ENCODE results near the gene NES.

- TF ChIP-seq EZH2 (optimal IDR thresholded peaks at IDR 0.05; ENCODE audit: low read depth, low read length) (no peak), CTCF (IDR thresholded peaks at IDR 0.05; ENCODE audit: low read length) (no peak)
Measured at GRCh38 chr1:156693848-156694689, 16.9 kb upstream of the NES start.

All from MM.1S (cell line).